PC-9 (cell line): Measurements from ENCODE around the gene VLDLR.

Source experiments
- EZH2 ChIP-seq: fragments of 200-600 bp; sonication (generic); IDR thresholded peaks from 2 replicates; pipeline ENCODE4 v1.8.0; 2017; ENCODE audit warnings: antibody characterized with exemption, low read depth
- TF ChIP-seq, protein P1 (sequence below): fragments of 200-600 bp; sonication (generic); conservative IDR thresholded peaks from 2 replicates; pipeline ENCODE4 v1.6.1; 2017; ENCODE audit warnings: mixed run types, antibody characterized with exemption, mild to moderate bottlenecking, moderate library complexity

DNA sequence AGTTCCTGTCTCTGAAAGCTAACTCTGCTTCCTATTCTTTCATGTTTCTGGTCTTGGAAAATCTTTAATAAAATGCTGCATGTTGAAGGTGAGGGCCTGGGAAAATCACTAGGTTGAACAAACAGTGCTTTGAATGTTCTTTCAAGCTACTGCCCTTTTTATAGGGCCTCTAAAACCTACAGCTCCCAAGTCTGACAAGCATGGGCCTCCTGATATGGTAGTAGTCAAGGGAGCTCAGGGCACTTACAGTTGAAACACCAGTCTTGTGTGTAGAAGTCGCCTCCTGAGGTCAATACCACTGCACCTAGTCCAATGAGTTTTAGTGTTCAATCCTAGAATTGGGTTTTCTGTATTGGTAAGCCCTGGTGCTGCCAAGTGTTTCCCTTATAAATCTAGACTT is 20.5 kb downstream of the VLDLR start:
- TF ChIP-seq, protein P1, sequence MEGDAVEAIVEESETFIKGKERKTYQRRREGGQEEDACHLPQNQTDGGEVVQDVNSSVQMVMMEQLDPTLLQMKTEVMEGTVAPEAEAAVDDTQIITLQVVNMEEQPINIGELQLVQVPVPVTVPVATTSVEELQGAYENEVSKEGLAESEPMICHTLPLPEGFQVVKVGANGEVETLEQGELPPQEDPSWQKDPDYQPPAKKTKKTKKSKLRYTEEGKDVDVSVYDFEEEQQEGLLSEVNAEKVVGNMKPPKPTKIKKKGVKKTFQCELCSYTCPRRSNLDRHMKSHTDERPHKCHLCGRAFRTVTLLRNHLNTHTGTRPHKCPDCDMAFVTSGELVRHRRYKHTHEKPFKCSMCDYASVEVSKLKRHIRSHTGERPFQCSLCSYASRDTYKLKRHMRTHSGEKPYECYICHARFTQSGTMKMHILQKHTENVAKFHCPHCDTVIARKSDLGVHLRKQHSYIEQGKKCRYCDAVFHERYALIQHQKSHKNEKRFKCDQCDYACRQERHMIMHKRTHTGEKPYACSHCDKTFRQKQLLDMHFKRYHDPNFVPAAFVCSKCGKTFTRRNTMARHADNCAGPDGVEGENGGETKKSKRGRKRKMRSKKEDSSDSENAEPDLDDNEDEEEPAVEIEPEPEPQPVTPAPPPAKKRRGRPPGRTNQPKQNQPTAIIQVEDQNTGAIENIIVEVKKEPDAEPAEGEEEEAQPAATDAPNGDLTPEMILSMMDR: no peak
- TF ChIP-seq EZH2: no peak
